Fibroblast of mammary gland (primary cell): ENCODE data around the gene VWA3A.
"Not testable (repeated sequence)": the region's sequence is repeated elsewhere in the genome, so short reads cannot be mapped to it uniquely, and the experiment has no call there.

ENCODE experiments used
- DNase-seq: peaks from one replicate; pipeline ENCODE4 v3.0.0-alpha.2; 2010; ENCODE audit warnings: low read depth
- H3K4me3 ChIP-seq: 2 replicates; pipeline ENCODE4 v1.5.1; 2011; ENCODE audit warnings: low read depth, mild to moderate bottlenecking, low read length, moderate library complexity; ENCODE audit not compliant: control insufficient read depth
- TF ChIP-seq, protein P1 (sequence below): conservative IDR thresholded peaks from 2 replicates; pipeline ENCODE4 v1.5.1; 2011; ENCODE audit warnings: low read depth, low read length, inconsistent platforms; ENCODE audit not compliant: control insufficient read depth, insufficient read depth

The VWA3A gene

DNA sequence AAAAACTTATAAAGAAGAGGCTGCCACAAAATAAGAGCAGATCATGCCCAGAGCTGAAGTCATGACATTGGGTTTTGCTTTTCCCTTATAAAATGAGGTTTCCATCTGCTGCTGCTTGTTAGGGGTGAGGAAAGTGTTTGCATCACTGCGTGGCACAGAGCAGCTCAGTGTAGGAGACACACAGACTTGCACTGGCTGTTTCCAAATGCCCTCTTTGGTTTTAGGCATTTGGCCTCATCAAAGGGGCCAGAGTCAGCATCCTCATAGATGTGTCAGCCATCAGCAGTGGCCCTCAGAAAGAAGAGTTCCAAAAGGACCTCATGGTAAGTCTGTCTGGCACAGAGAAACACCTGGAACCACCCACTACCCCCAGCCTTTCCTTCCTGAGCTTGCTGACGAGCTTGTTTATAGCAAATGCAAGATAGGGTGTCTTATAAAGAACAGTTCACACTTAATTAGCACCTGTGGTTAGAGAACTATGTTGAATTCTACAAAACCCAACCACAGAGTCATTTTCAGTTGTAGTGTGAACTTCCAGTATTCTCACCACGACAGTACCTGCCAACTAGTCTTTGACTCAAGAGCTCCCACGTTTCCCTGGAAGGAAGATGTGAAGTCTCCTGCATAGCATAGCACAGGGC, 17.0 kb downstream of the VWA3A start:
- TF ChIP-seq, protein P1, sequence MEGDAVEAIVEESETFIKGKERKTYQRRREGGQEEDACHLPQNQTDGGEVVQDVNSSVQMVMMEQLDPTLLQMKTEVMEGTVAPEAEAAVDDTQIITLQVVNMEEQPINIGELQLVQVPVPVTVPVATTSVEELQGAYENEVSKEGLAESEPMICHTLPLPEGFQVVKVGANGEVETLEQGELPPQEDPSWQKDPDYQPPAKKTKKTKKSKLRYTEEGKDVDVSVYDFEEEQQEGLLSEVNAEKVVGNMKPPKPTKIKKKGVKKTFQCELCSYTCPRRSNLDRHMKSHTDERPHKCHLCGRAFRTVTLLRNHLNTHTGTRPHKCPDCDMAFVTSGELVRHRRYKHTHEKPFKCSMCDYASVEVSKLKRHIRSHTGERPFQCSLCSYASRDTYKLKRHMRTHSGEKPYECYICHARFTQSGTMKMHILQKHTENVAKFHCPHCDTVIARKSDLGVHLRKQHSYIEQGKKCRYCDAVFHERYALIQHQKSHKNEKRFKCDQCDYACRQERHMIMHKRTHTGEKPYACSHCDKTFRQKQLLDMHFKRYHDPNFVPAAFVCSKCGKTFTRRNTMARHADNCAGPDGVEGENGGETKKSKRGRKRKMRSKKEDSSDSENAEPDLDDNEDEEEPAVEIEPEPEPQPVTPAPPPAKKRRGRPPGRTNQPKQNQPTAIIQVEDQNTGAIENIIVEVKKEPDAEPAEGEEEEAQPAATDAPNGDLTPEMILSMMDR: no peak
- H3K4me3 ChIP-seq: no peak overlapping the region
- no peak for DNase-seq

DNA sequence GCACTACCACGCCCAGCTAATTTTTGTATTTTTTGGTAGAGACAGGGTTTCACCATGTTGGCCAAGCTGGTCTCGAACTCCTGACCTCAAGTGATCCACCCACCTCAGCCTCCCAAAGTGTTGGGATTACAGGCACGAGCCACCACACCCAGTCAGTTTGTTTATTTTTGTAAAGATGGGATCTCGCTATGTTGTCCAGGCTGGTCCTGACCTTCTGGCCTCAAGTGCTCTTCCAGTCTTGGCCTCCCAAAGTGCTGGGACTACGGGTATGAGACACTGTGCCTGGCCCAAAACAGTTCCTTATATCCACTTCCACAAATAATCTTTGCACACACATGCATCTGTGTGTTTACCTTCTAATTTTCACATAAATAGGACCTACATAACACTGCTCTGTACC, 19.3 kb downstream of the VWA3A start:
- DNase-seq, H3K4me3 ChIP-seq: not testable (repeated sequence)

DNA sequence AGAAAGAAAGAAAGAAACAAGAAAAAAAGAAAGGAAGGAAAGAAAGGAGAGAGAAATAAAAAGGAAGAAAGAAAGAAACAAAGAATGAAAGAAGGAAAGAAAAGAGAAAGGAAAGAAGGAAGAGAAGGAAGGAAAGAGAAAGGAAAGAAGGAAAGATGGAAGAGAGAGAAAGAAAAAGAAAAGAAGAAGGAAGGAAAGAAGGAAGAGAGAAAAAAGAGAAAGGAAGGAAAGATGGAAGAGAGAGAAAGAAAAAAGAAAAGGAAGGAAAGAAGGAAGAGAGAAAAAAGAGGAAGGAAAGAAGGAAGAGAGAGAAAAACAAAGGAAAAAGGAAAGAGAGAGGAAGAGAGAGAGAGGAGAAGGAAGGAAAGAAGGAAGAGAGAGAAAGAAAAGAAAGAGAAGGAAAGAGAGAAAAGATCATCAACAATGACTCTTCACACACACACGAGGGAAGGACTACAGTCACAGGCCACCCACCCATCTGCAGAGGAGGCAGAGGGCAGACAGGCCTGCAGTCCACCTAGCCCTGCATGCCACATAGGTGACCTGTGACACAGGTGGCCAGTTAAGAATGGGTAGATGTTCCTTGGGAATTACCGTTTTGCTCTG, 23.9 kb downstream of the VWA3A start:
- H3K4me3 ChIP-seq: no peak overlapping the region
- TF ChIP-seq, protein P1: no peak
- DNase-seq: no peak

DNA sequence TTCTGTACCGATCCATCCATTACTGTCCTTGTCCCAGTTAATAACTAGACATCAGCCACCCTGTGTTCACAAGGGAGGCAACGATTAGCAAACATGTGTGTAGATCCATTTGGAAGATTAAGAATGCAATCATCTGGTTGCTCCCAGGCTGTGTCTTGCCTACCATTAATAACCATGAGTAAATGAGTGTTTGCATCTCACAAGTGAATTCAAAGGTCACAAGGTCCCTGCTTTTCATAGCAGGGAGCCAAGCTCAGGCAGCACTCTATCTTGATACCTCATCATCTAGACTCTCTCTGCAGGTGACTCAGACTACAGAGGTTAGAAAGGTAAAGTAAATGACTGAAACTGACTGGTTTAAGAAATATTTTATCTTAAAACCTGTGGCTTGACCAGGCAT, 25.3 kb downstream of the VWA3A start:
- no peak overlapping the region for H3K4me3 ChIP-seq
- no peak for DNase-seq
- TF ChIP-seq, protein P1: no peak

DNA sequence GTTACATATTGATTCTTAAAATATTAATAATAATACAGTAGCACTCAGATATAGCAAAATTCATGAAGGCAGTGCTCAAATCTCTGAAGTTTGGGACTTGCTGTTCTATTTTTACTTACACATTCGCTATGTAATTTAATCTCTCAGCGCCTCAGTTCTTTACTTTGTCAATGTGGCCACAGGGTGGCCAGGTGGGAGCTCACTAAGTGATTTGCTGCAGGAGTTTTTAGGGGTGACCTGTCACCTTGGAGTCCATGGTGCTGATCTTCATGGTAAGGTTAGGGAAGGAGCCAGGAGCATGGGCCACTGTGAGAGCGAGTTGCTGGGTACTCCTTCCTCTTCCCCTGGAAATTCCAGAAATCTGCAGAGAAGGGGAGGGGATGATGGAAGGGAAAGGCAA, 28.1 kb downstream of the VWA3A start:
- no peak overlapping the region for H3K4me3 ChIP-seq
- DNase-seq: no peak
- TF ChIP-seq, protein P1: no peak

DNA sequence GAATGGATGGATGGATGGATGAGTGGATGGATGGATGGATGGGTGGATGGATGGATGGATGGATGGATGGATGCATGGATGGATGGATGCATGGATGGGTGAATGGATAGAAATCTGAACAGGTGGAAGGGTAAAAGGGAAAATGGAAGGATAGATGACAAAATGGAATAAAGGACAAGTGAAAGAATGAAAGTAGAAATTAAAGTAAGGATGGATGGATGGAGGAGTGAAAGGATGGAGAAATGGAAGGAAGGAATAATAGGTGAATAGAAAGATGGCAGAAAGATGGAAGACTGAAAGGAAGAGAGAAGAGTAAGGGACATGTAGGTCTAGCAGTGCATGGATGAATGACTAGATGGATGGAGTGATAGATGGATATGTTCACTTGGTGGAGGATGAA, 29.9 kb downstream of the VWA3A start:
- DNase-seq: no peak
- H3K4me3 ChIP-seq: no peak overlapping the region
- TF ChIP-seq, protein P1: no peak

DNA sequence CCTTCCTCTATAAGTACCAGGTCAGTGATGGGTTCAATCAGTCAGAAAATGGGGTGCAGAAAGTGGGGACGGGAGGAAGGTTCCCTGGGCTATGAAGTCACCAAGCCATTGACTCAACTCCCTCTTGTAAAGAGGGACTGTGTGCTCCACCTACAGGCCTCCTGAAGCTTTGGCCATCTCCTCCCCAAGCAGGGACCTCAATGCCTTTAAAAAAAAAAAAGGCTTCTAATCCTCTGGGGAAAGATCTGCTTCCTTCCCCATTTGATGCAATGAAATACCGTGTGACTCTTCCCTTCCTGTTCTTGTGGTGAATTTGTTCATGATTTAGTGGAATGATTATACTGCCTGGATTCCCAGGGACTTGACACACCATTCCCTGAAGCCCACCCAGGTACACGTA, 30.8 kb downstream of the VWA3A start:
- no peak overlapping the region for H3K4me3 ChIP-seq
- DNase-seq: peak; percentile 10
- TF ChIP-seq, protein P1: peak; percentile 20
